ENCODE results near the gene CDKN2B-AS1. TPM values are rescaled to one million over a fixed set of nuclear protein-coding genes. Genes with fewer than 3 reads are reported as not detected.
"Not testable (repeated sequence)": the region's sequence is repeated elsewhere in the genome, so short reads cannot be mapped to it uniquely, and the experiment has no call there.

CDKN2B-AS1 gene
- total RNA-seq (under 1 TPM in 1 of 2 experiments, not detected in 1; 0.60 TPM), polyA plus RNA-seq (not detected), total RNA-seq (0.15 to 2.0 (median 0.46) reads per million in 6 experiments)

GRCh38 chr9:21994556-21995005, at the start of gene CDKN2B-AS1:
Gene CDKN2B-AS1 (plus strand): TSS chr9:21994791.
- peak within 1 kb of the TSS; percentile 61 to 91 (median 80) for H3K27ac Mint-ChIP-seq
- POLR2A ChIA-PET: interaction anchor here (1.1 kb wide), 1 partner anchor 11 kb away, joined by 3 read pairs; no protein-coding TSS in a partner anchor
- peak; percentile 43 to 44 for ATAC-seq
- H3K36me3 Mint-ChIP-seq: peaks cover 1 to 2% (median 2%) of the 10 kb centered on the region in 3 donors
- peaks cover 19 to 45% (median 23%) of the 10 kb centered on the region in 5 donors for H3K27me3 Mint-ChIP-seq
- peak in 2 of 10 donors; percentile 15 to 17 for DNase-seq
- peaks cover 6 to 32% (median 24%) of the 10 kb centered on the region in 4 donors for H3K4me1 Mint-ChIP-seq
- peak within 1 kb of the TSS; percentile 90 to 98 (median 97) for H3K4me3 Mint-ChIP-seq
- H3K9me3 Mint-ChIP-seq: peaks cover 0 to 5% (median 0%) of the 10 kb centered on the region in 9 donors

DNA sequence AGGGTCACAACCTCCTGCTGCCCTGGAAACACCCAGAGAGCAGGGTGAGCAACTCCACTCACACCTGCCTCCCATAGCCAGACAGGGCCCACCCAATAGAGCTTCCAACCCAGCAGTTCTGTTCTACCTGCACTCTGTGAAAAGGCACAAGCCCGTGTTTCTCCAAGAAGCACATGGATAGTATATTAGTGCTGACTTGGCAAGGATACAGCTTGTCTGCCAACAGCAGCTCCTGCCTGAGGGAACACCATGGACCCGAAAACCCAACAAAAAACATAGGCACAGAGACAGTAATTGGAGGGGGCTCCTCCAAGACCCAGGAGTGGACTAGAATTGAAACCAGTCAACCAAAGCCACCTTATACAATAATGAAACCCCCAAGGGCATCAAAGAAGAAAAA, 49.0 kb upstream of the CDKN2B-AS1 start:
- POLR2A ChIA-PET: no interaction called here
- H3K9me3 Mint-ChIP-seq: peaks cover 1 to 31% (median 9%) of the 10 kb centered on the region in 9 donors
- no peak overlapping the region for H3K4me3 Mint-ChIP-seq
- peaks cover 0 to 17% (median 4%) of the 10 kb centered on the region in 3 donors for H3K36me3 Mint-ChIP-seq
- ATAC-seq (no peak), DNase-seq (no peak)
- H3K27me3 Mint-ChIP-seq: peaks cover 10 to 35% (median 23%) of the 10 kb centered on the region in 5 donors
- no peak overlapping the region for H3K27ac Mint-ChIP-seq
- peaks cover 0 to 1% (median 0%) of the 10 kb centered on the region in 4 donors for H3K4me1 Mint-ChIP-seq

DNA sequence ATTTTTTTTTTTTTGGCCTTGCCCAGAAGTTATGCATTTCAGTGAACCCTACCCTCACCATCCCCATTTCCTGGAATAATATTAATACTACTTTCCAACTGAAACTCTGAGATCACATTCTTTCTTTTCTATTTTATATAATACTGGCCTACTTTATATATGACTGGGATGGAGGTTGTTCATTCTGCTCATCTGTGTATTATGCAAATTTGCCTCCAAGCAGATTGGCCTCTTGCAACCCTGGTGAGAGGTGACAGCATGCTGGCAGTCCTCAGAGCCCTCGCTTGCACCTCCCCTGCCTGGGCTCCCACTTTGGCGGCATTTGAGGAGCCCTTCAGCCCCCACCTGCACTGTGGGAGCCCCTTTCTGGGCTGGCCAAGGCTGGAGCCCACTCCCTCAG, 35.8 kb upstream of the CDKN2B-AS1 start:
- ATAC-seq (no peak), DNase-seq (no peak)
- Mint-ChIP-seq H3K36me3 (peaks cover 9 to 20% (median 16%) of the 10 kb centered on the region in 3 donors), H3K4me1 (peaks cover 0 to 1% (median 0%) of the 10 kb centered on the region in 4 donors), H3K27ac (no peak overlapping the region), H3K4me3 (no peak overlapping the region), H3K27me3 (peaks cover 24 to 57% (median 42%) of the 10 kb centered on the region in 5 donors), H3K9me3 (peaks cover 0 to 19% (median 13%) of the 10 kb centered on the region in 9 donors)
- POLR2A ChIA-PET: no interaction called here

DNA sequence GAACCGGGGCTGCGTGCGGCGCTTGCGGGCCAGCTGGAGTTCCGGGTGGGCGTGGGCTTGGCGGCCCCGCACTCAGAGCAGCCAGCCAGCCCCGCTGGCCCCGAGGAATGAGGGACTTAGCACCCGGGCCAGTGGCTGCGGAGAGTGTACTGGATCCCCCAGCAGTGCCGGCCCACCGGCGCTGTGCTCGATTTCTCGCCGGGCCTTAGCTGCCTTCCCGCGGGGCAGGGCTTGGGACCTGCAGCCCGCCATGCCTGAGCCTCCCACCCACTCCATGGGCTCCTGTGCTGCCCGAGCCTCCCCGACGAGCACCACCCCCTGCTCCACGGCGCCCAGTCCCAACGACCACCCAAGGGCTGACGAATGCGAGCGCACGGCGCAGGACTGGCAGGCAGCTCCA, 35.3 kb upstream of the CDKN2B-AS1 start:
- Mint-ChIP-seq H3K27me3 (peaks cover 28 to 59% (median 47%) of the 10 kb centered on the region in 5 donors), H3K36me3 (peaks cover 9 to 20% (median 16%) of the 10 kb centered on the region in 3 donors), H3K9me3 (peaks cover 0 to 21% (median 13%) of the 10 kb centered on the region in 9 donors)
- H3K4me3 Mint-ChIP-seq, POLR2A ChIA-PET, H3K27ac Mint-ChIP-seq, DNase-seq, H3K4me1 Mint-ChIP-seq, ATAC-seq: not testable (repeated sequence)

GRCh38 chr9:21961569-21961968, 33.0 kb upstream of the CDKN2B-AS1 start:
- Mint-ChIP-seq H3K4me3 (no peak overlapping the region), H3K36me3 (peaks cover 13 to 21% (median 18%) of the 10 kb centered on the region in 3 donors), H3K27me3 (peaks cover 43 to 70% (median 64%) of the 10 kb centered on the region in 5 donors), H3K27ac (no peak overlapping the region), H3K4me1 (peaks cover 0 to 19% (median 15%) of the 10 kb centered on the region in 4 donors), H3K9me3 (peaks cover 0 to 33% (median 17%) of the 10 kb centered on the region in 9 donors)
- no peak for DNase-seq
- no peak for ATAC-seq
- POLR2A ChIA-PET: no interaction called here

- ATAC-seq: peak; percentile 67 to 68
- POLR2A ChIA-PET: no interaction called here
- peak overlapping the region in 1 of 10 donors; percentile 24 for H3K27ac Mint-ChIP-seq
- peaks cover 2 to 25% (median 22%) of the 10 kb centered on the region in 4 donors for H3K4me1 Mint-ChIP-seq
- peaks cover 60 to 100% (median 84%) of the 10 kb centered on the region in 5 donors for H3K27me3 Mint-ChIP-seq
- peak in 7 of 10 donors; percentile 12 to 47 (median 33) for DNase-seq
- H3K9me3 Mint-ChIP-seq: peaks cover 8 to 65% (median 41%) of the 10 kb centered on the region in 9 donors
- peak overlapping the region; percentile 34 to 74 (median 52) for H3K4me3 Mint-ChIP-seq
- peaks cover 24 to 42% (median 29%) of the 10 kb centered on the region in 3 donors for H3K36me3 Mint-ChIP-seq
Measured at GRCh38 chr9:21964925-21965385, 29.6 kb upstream of the CDKN2B-AS1 start.

DNA sequence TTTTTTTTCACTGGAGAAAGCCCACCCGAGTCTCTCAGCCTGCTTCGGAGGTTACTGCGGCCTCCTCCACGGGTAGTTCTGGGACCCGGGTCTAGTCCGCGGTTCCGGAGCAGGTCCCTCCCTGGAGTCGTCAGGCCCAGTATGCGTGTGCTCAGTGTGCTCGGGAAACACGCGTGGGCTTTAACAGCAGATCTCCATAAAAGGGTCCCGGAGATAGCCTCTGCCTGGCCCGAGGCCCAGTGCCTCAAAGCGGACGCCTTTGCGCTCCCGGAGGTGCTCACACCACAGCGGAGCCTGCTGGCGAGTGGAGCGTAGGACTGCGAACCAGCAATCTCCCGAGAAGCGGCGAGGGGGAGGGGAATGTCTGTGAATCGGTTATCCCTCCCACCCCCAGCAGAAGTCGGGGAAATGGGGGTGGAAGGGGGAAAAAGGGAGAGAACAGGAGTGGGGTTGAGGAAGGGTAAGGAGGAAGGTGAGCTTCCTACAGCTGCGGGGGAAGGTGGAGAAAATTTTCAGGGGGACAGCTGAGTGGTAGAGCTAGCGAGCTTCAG, 29.1 kb upstream of the CDKN2B-AS1 start:
- DNase-seq (peak in 1 of 10 donors; percentile 12), ATAC-seq (peak; percentile 36 to 38)
- Mint-ChIP-seq H3K36me3 (peaks cover 25 to 41% (median 32%) of the 10 kb centered on the region in 3 donors), H3K9me3 (peaks cover 8 to 71% (median 46%) of the 10 kb centered on the region in 9 donors), H3K4me1 (peaks cover 2 to 25% (median 22%) of the 10 kb centered on the region in 4 donors), H3K27ac (no peak overlapping the region), H3K27me3 (peaks cover 62 to 100% (median 84%) of the 10 kb centered on the region in 5 donors), H3K4me3 (peak overlapping the region in 9 of 10 donors; percentile 12 to 74 (median 54))
- POLR2A ChIA-PET: no interaction called here

GRCh38 chr9:21966140-21966851, 28.3 kb upstream of the CDKN2B-AS1 start:
- no peak for ATAC-seq
- H3K4me1 Mint-ChIP-seq: peaks cover 2 to 27% (median 24%) of the 10 kb centered on the region in 4 donors
- POLR2A ChIA-PET: interaction anchor here (0.7 kb wide), 1 partner anchor 629 kb away, joined by 3 read pairs; no protein-coding TSS in a partner anchor
- peak overlapping the region in 2 of 10 donors; percentile 62 to 83 for H3K27ac Mint-ChIP-seq
- H3K27me3 Mint-ChIP-seq: peaks cover 63 to 100% (median 84%) of the 10 kb centered on the region in 5 donors
- no peak for DNase-seq
- peaks cover 8 to 76% (median 46%) of the 10 kb centered on the region in 9 donors for H3K9me3 Mint-ChIP-seq
- H3K4me3 Mint-ChIP-seq: peak overlapping the region in 5 of 10 donors; percentile 35 to 64 (median 54)
- H3K36me3 Mint-ChIP-seq: peaks cover 27 to 42% (median 31%) of the 10 kb centered on the region in 3 donors

GRCh38 chr9:21967169-21967568, 27.4 kb upstream of the CDKN2B-AS1 start:
- Mint-ChIP-seq H3K27ac (peak overlapping the region in 1 of 10 donors; percentile 88), H3K36me3 (peaks cover 28 to 48% (median 31%) of the 10 kb centered on the region in 3 donors), H3K4me1 (peaks cover 2 to 29% (median 25%) of the 10 kb centered on the region in 4 donors), H3K9me3 (peaks cover 8 to 80% (median 46%) of the 10 kb centered on the region in 9 donors), H3K4me3 (no peak overlapping the region), H3K27me3 (peaks cover 65 to 100% (median 85%) of the 10 kb centered on the region in 5 donors)
- POLR2A ChIA-PET: interaction anchor here (0.7 kb wide), 1 partner anchor 630 kb away, joined by 3 read pairs; no protein-coding TSS in a partner anchor
- DNase-seq: peak in 1 of 10 donors; percentile 4
- ATAC-seq: no peak

- Mint-ChIP-seq H3K36me3 (peaks cover 28 to 51% (median 30%) of the 10 kb centered on the region in 3 donors), H3K4me1 (peaks cover 2 to 29% (median 25%) of the 10 kb centered on the region in 4 donors), H3K4me3 (peak overlapping the region in 4 of 10 donors; percentile 26 to 56 (median 38)), H3K27me3 (peaks cover 66 to 100% (median 85%) of the 10 kb centered on the region in 5 donors), H3K9me3 (peaks cover 9 to 81% (median 46%) of the 10 kb centered on the region in 9 donors), H3K27ac (peak overlapping the region in 1 of 10 donors; percentile 88)
- ATAC-seq (no peak), DNase-seq (peak in 1 of 10 donors; percentile 5)
- POLR2A ChIA-PET: no interaction called here
Measured at GRCh38 chr9:21967702-21968101, 26.9 kb upstream of the CDKN2B-AS1 start.

GRCh38 chr9:21968331-21969010, 26.1 kb upstream of the CDKN2B-AS1 start:
- H3K36me3 Mint-ChIP-seq: peaks cover 23 to 44% (median 26%) of the 10 kb centered on the region in 3 donors
- peak overlapping the region in 7 of 10 donors; percentile 8 to 70 (median 61) for H3K4me3 Mint-ChIP-seq
- peaks cover 4 to 78% (median 41%) of the 10 kb centered on the region in 9 donors for H3K9me3 Mint-ChIP-seq
- POLR2A ChIA-PET: no interaction called here
- peaks cover 64 to 100% (median 84%) of the 10 kb centered on the region in 5 donors for H3K27me3 Mint-ChIP-seq
- peak overlapping the region in 5 of 10 donors; percentile 14 to 92 (median 43) for H3K27ac Mint-ChIP-seq
- no peak for ATAC-seq
- peaks cover 2 to 30% (median 26%) of the 10 kb centered on the region in 4 donors for H3K4me1 Mint-ChIP-seq
- peak in 1 of 10 donors; percentile 8 for DNase-seq
